Daoy (cell line): ENCODE data around the gene DUSP1. TPM values are rescaled to one million over a fixed set of nuclear protein-coding genes. Genes with fewer than 3 reads are reported as not detected.
A peak's percentile ranks its signal among the peaks of the same experiment; 100 is the strongest.
"Not testable (repeated sequence)": the region's sequence is repeated elsewhere in the genome, so short reads cannot be mapped to it uniquely, and the experiment has no call there.

Source experiments
- DNase-seq: peaks from one replicate; pipeline ENCODE4 v3.0.0-alpha.2; 2015; ENCODE audit warnings: low read depth
- total RNA-seq: library from RNA; depleted of rRNA; stranded (reverse); fragments of >200 nt; shearing (Covaris generic); gene quantifications from 2 replicates; pipeline ENCODE4 v1.2.3, GENCODE V29; 2014

The DUSP1 gene
- total RNA-seq, 1 experiment from 2014 or later: 67.7 TPM

DNA sequence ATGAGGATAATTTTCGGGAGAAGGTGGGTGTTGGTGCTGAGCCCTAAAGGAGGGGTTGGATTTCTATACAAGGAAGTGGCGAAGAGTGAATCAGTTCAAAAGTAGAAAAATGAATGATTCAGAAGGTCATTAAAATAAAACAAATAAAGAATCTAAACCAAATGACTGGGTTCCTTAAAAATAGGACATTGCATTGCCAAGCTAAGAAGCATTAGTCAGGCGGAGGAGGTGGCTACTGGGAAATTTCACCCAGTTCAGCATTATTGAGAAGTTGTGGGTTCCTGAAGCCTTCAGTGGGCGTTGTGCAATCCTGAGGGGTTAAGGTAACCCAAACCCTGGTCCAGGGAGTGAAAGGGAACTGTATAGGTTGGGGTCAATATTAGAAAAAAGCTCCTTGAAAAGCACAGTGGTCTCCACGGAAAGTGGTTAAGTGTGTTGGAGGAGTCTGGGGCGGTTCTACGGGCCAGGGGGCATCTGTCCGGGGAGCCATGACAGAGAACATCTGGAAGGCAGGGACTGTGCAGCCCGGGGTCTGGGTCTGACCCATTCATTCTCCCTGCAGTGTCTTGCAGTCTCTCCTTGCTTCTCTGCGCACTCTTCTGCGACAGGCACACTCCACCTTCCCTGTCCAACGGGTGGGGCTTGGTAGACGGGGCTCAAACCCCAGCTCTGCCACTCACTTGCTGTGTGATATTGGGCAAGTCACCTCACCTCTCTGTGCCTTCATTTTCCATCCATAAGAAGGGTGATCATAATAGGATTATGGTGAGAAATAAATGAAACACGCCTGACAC is 27.6 kb upstream of the DUSP1 start:
- DNase-seq: peak; percentile 83

DNA sequence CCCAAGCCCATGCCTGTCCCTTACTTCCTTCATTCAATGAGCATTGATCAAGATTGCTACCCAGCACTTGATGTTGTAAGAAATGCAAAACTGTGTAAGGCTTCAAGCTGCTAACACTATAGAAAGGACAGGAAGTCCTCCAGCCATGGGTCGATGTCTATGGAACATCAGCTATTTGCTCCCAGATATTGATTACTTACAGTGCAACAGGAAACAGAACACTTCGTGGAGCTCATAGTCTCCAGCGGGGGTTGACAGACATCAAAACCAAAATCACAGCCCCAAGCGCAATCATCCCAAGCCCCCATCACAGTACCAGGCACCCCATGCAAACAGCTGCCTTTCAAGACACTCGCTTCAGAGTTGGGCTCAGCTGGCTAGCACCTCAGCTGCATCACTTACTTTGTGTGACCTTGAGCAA is 26.8 kb upstream of the DUSP1 start:
- DNase-seq: no peak

GRCh38 chr5:172796306-172796705 is 25.3 kb upstream of the DUSP1 start:
- no peak for DNase-seq

GRCh38 chr5:172795318-172795977 is 24.5 kb upstream of the DUSP1 start:
- peak; percentile 91 for DNase-seq

- DNase-seq: peak; percentile 75
Observed at GRCh38 chr5:172793577-172794488, 22.8 kb upstream of the DUSP1 start.

- DNase-seq: no peak
Observed at GRCh38 chr5:172792701-172793570, 21.9 kb upstream of the DUSP1 start.

DNA sequence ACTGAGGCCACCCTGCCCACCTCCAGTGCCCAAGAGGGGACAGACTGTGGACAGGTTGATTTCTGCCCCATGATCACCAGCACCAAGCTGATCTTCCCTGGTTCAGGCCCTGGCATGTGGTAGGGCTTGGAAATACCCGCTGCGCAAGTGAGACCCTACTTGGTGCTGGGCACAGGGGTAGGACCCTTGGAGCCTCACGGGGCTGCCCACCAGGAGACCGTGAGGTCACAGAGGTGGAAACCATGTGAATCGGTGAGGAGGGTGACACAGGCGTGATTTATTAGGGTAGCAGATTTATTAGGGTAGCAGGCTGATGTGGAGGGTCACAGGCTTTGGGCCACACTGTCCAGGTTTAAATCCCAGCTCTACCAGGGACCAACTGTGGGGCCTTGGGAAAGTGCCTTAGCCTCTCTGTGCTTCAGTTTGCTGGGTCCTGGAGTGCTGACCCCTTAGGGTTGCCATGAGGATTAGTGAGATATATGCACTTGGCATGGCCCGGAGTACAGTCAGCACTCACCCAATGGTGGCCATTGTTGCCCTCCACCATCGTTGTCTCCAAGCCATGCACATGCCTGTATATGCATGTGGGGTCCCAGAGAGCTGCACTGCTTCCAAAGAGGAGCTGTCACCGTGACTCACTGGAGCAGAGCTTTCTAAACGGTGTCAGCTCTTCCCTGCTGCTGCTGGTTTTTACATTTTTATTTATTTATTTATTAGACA is 20.9 kb upstream of the DUSP1 start:
- no peak for DNase-seq

- DNase-seq: no peak
Observed at GRCh38 chr5:172791286-172791685, 20.3 kb upstream of the DUSP1 start.

DNA sequence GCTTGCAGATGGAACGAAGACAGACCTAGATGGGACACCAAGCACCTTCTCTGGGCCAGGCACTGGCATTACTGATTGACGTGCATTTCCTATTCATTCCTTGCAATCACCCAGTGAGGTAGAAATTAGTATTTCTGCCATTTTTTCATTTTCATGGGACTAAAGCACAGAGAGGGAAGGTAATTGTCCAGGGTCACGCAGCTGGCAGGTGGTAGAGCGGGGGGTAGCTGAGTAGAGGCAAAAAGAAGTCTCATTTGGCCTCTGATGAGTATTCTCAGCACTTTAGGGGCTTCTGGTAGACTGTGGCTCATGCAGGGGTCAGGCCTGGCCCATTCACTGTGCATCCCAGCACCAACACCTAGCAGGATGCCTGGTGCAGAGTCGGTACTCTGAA is 19.5 kb upstream of the DUSP1 start:
- DNase-seq: no peak

- no peak for DNase-seq
Observed at GRCh38 chr5:172789687-172790495, 18.9 kb upstream of the DUSP1 start.

- DNase-seq: no peak
Observed at GRCh38 chr5:172788771-172789686, 18.0 kb upstream of the DUSP1 start.

GRCh38 chr5:172787538-172787937 is 16.5 kb upstream of the DUSP1 start:
- not testable (repeated sequence) for DNase-seq

DNA sequence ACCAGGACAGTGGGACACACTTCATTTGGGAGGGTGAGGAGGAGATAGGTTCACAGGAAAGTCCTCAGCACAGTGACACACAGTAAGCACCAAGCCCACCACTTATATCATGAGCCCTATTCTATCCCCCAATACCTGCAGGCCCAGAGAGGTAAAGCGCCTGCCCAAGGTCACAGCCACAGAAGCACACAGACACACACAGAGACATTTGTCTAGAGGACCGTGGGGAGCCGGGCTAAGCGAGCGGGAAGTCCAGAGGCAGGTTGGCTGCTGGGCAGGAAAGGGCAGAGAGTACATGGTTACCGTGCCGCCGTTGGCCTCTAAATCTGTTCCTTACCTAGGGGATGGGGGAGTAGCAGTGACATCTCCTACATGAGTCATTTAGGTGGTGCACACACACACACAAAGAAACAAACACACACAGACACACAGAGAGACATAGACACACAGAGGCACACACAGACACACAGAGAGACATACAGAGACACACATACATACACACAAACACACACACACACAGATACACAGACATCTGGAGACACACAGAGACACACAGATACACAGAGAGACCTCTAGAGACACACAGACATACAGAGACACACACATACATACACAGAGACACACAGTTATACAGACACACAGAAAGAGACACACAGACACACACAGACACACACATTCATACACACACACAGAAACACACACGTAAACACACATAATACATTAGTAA is 15.9 kb upstream of the DUSP1 start:
- no peak for DNase-seq

- DNase-seq: no peak
Observed at GRCh38 chr5:172785429-172786088, 14.6 kb upstream of the DUSP1 start.

DNA sequence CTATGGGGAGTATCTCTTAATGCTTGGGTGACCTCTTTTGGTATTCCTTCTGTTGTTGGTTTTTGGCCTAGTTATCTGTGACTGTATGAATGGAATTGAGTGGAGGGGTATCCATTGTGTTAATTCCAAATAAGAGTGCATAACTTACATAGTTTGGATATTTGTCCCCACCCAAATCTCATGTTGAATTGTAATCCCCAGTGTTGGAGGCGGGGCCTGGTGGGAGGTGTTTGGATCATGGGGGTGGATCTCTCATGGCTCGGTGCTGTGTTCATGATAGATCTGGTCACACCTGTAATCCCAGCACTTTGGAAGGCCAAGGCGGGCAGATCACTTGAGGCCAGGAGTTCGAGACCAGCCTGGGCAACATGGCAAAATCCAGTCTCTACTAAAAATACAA is 13.2 kb upstream of the DUSP1 start:
- DNase-seq: not testable (repeated sequence)

- not testable (repeated sequence) for DNase-seq
Observed at GRCh38 chr5:172783319-172783718, 12.3 kb upstream of the DUSP1 start.
